Stimulated activated CD4-positive, alpha-beta T cell treated with anti-CD3 and anti-CD28 coated beads, Interleukin-4, amount 100 ng/mL, for 4 hours (primary cell): ENCODE data around the gene DCLK1.

ENCODE experiments used
- DNase-seq, 2 experiments: peaks; one replicate each; pipeline ENCODE4 v3.0.0-alpha.2; 2020

DCLK1 gene

GRCh38 chr13:35729926-35730627 is 401.1 kb downstream of the DCLK1 start:
- no peak for DNase-seq

- no peak for DNase-seq
Measured at GRCh38 chr13:35727881-35728280, 403.3 kb downstream of the DCLK1 start.

- no peak for DNase-seq
Measured at GRCh38 chr13:35724446-35724845, 406.7 kb downstream of the DCLK1 start.

- no peak for DNase-seq
Measured at GRCh38 chr13:35723821-35724220, 407.4 kb downstream of the DCLK1 start.

GRCh38 chr13:35723053-35723461 is 408.1 kb downstream of the DCLK1 start:
- DNase-seq: no peak

GRCh38 chr13:35722458-35723052 is 408.6 kb downstream of the DCLK1 start:
- DNase-seq: no peak

GRCh38 chr13:35720690-35721554 is 410.3 kb downstream of the DCLK1 start:
- peak in 1 of 2 experiments; percentile 14 for DNase-seq

- DNase-seq: no peak
Measured at GRCh38 chr13:35720290-35720689, 410.9 kb downstream of the DCLK1 start.
